Measurements from ENCODE around the gene GBX2. TPM values are rescaled to one million over a fixed set of nuclear protein-coding genes. Genes with fewer than 3 reads are reported as not detected.
A peak's percentile ranks its signal among the peaks of the same experiment; 100 is the strongest.

The GBX2 gene
- polyA plus RNA-seq, 1 experiment = 0.11 TPM

GRCh38 chr2:236169151-236169721, 1.1 kb upstream of the GBX2 start:
- ChIA-PET CTCF (interaction anchor here (0.6 to 4.9 kb wide), 4 partner anchors 9 to 972 kb away, joined by 3 to 21 read pairs (median 8); no protein-coding TSS in a partner anchor), POLR2A (no interaction called here)

GRCh38 chr2:236167297-236168109, 683 bp downstream of the GBX2 start:
- DNase-seq (ENCODE audit: low read depth) = no peak
- H3K27me3 ChIP-seq (ENCODE audit: control insufficient read depth, insufficient read depth, low read length) = peaks cover 66% of the 10 kb centered on the region

More at GRCh38 chr2:236169151-236169721, 1.1 kb upstream of the GBX2 start:
- DNase-seq (ENCODE audit: low read depth) = no peak
- H3K27me3 ChIP-seq (ENCODE audit: control insufficient read depth, insufficient read depth, low read length) = peaks cover 75% of the 10 kb centered on the region
- TF ChIP-seq, protein P1, sequence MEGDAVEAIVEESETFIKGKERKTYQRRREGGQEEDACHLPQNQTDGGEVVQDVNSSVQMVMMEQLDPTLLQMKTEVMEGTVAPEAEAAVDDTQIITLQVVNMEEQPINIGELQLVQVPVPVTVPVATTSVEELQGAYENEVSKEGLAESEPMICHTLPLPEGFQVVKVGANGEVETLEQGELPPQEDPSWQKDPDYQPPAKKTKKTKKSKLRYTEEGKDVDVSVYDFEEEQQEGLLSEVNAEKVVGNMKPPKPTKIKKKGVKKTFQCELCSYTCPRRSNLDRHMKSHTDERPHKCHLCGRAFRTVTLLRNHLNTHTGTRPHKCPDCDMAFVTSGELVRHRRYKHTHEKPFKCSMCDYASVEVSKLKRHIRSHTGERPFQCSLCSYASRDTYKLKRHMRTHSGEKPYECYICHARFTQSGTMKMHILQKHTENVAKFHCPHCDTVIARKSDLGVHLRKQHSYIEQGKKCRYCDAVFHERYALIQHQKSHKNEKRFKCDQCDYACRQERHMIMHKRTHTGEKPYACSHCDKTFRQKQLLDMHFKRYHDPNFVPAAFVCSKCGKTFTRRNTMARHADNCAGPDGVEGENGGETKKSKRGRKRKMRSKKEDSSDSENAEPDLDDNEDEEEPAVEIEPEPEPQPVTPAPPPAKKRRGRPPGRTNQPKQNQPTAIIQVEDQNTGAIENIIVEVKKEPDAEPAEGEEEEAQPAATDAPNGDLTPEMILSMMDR (IDR thresholded peaks at IDR 0.05; ENCODE audit: insufficient read depth, low read depth, low read length) = no peak
- H3K4me3 ChIP-seq (ENCODE audit: low read depth, low read length) = no peak overlapping the region
- no peaks in the 10 kb centered on the region for H3K36me3 ChIP-seq (ENCODE audit: control insufficient read depth, insufficient read depth, low read length)

DNA sequence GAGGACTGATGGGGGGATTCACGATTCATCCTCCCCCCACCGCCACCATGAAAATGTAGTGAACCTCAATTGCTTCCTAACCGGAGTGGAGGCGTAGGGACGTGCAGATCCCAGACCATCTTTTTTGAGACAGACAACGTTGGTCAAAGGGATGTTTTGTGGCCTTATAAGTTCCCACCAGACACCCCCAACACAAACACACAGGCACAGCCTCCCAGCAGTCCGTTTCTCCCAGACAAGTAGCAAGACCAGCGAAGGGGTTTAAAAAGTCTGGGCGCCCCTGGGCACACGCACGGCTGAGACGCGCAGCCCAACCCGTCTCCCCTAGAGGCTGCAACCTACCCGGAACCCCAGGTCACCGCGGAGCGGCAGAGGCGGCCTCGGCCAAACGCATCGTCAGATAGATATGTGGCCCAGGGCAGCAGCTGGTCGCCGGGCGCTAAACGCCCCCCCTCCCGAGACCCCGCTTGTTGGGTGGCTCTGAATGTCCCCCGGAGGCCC, 1.3 kb downstream of the GBX2 start:
- CTCF ChIA-PET = interaction anchor here (1.4 kb wide), 1 partner anchor 387 kb away, joined by 8 read pairs; no protein-coding TSS in a partner anchor
- Histone ChIP-seq H3K36me3 (ENCODE audit: control insufficient read depth, insufficient read depth, low read length) (no peaks in the 10 kb centered on the region), H3K4me3 (ENCODE audit: low read depth, low read length) (peak overlapping the region; percentile 7; the same call in 1 of the 2 replicates), H3K27me3 (ENCODE audit: control insufficient read depth, insufficient read depth, low read length) (peaks cover 61% of the 10 kb centered on the region)
- POLR2A ChIA-PET = no interaction called here
- TF ChIP-seq, protein P1 (IDR thresholded peaks at IDR 0.05; ENCODE audit: insufficient read depth, low read depth, low read length) = no peak
- DNase-seq (ENCODE audit: low read depth) = no peak

More at GRCh38 chr2:236167297-236168109, 683 bp downstream of the GBX2 start:
- ChIA-PET CTCF (interaction anchor here (2.7 to 4.9 kb wide), 2 partner anchors 10 to 14 kb away, joined by 12 to 21 read pairs; no protein-coding TSS in a partner anchor), POLR2A (no interaction called here)
- peak overlapping the region; percentile 33 for H3K4me3 ChIP-seq (ENCODE audit: low read depth, low read length)
- TF ChIP-seq, protein P1 (IDR thresholded peaks at IDR 0.05; ENCODE audit: insufficient read depth, low read depth, low read length) = no peak
- no peaks in the 10 kb centered on the region for H3K36me3 ChIP-seq (ENCODE audit: control insufficient read depth, insufficient read depth, low read length)

DNA sequence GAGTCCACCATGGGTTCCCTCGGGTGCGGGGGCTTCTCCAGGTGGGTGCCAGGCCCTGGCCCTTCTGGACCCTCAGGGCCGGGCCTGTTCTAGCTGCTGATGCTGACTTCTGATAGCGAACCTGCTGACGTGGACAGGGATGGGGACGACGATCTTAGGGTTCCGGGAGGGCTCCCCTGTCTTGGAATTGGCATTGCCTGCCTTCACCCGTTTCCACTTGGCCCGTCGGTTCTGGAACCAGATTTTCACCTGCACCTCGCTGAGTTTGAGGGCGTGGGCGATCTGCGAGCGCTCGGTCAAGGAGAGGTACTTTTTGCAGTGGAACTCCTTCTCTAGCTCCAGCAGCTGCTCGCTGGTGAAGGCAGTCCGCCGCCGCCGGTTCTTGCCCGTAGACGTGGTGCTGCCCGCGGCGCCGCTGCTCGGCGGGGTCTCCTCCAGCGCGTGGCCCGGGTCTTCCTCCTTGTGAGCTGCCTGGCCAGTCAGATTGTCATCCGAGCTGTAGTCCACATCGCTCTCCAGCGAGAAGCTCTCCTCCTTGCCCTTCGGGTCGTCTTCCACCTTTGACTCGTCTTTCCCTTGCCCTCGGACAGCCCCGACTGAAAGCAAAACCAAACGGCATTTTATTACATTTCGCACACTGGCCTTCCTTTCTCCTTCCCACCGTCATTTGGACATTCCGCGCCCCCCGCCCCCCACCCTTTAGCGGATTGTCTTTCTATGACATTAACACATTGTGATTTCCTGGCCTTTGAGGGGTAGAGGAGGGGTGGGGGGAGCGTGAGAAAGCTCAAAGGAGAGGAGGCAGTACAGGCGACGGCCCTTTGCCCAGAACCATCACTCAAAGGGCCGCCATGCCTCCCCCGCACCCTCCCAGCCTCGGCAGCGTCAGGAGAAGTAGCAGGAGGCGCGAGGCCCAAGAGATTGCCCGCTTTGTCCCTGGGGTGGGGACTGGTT, 2.1 kb downstream of the GBX2 start:
- CTCF ChIA-PET = interaction anchor here (1.3 to 1.4 kb wide), 4 partner anchors 11 to 387 kb away, joined by 4 to 8 read pairs (median 5); no protein-coding TSS in a partner anchor
- no peak overlapping the region for H3K4me3 ChIP-seq (ENCODE audit: low read depth, low read length)
- no peaks in the 10 kb centered on the region for H3K36me3 ChIP-seq (ENCODE audit: control insufficient read depth, insufficient read depth, low read length)
- H3K27me3 ChIP-seq (ENCODE audit: control insufficient read depth, insufficient read depth, low read length) = peaks cover 54% of the 10 kb centered on the region
- TF ChIP-seq, protein P1 (IDR thresholded peaks at IDR 0.05; ENCODE audit: insufficient read depth, low read depth, low read length) = no peak
- POLR2A ChIA-PET = no interaction called here
- no peak for DNase-seq (ENCODE audit: low read depth)

Measured in BJ (cell line).